Testis (tissue), 2 donors: Measurements from ENCODE around the gene VSTM1.

Experiments
- POLR2A ChIP-seq: fragments of 450-650 bp; IDR thresholded peaks from one replicate; pipeline ENCODE4 v1.6.1; 2017; ENCODE audit warnings: antibody characterized with exemption, mild to moderate bottlenecking, moderate library complexity
- TF ChIP-seq, protein P1 (sequence below), 3 experiments: fragments of 450-650 bp in 2 of 3; fragments of 200-600 bp in 1 of 3; sonication (generic) in 1 of 3; IDR thresholded peaks; one replicate each; pipeline ENCODE4 v1.5.1; 2016 to 2019; ENCODE audit warnings: antibody characterized with exemption in 3 of 3, mild to moderate bottlenecking in 2 of 3, moderate library complexity in 1 of 3

DNA sequence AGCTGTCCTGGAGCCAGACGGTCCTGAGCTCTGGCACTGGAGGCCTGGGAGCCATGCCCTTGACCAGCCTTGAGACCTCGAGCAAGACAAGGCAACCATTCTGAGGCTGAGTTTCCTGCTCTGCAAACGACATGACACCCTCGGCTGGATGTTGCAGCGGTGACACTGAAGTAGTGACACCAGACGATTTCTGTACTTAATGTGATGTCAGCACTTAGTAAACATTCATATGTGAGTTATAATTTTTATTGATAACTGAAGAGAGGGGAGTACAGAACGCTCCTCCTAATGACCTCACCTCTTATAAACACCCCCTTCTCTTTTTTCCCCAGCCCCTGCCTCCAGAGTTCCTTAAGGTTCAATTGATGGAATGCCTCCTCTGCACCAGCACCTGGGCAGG is 44.8 kb upstream of the VSTM1 start:
- TF ChIP-seq, protein P1, sequence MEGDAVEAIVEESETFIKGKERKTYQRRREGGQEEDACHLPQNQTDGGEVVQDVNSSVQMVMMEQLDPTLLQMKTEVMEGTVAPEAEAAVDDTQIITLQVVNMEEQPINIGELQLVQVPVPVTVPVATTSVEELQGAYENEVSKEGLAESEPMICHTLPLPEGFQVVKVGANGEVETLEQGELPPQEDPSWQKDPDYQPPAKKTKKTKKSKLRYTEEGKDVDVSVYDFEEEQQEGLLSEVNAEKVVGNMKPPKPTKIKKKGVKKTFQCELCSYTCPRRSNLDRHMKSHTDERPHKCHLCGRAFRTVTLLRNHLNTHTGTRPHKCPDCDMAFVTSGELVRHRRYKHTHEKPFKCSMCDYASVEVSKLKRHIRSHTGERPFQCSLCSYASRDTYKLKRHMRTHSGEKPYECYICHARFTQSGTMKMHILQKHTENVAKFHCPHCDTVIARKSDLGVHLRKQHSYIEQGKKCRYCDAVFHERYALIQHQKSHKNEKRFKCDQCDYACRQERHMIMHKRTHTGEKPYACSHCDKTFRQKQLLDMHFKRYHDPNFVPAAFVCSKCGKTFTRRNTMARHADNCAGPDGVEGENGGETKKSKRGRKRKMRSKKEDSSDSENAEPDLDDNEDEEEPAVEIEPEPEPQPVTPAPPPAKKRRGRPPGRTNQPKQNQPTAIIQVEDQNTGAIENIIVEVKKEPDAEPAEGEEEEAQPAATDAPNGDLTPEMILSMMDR (IDR thresholded peaks at IDR 0.05), result no peak
- no peak for TF ChIP-seq POLR2A
